ENCODE data around the gene NLRP12. TPM values are rescaled to one million over a fixed set of nuclear protein-coding genes. Genes with fewer than 3 reads are reported as not detected.
"Not testable (repeated sequence)": the region's sequence is repeated elsewhere in the genome, so short reads cannot be mapped to it uniquely, and the experiment has no call there.

The NLRP12 gene
- total and polyA plus RNA-seq, 2 donors (not counting 3 experiments of a cell fraction or from before 2014, with no cell fraction given), result 0.46 to 0.73 TPM

DNA sequence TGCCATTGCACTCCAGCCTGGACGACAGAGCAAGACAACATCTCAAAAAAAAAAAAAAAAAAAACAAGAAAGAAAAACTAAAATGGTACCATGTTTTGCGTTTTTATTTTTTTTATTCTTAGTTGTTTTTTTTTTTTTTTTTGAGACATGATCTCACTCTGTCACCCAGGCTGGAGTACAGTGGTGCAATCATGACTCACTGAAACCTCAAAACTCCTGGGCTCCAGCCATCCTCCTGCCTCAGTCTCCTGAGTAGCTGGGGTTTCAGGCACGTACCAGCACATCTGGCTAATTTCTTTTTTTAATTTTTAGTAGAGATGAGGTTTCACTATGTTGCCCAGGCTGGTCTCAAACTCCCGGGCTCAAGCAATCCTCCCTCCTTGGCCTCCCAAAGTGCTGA is 16.8 kb upstream of the NLRP12 start:
- H3K4me2 ChIP-seq (ENCODE audit: insufficient read depth, low read length); intact Hi-C loops (cut with micrococcal nuclease); H3K36me3 ChIP-seq (ENCODE audit: control insufficient read depth in 2 of 2, extremely low read depth in 1 of 2, insufficient read depth in 2 of 2, low read length in 2 of 2); BruUV-seq (replicated peaks); H3K9ac ChIP-seq (replicated peaks; ENCODE audit: extremely low read depth, insufficient read depth, low read length); H3K4me3 ChIP-seq (replicated peaks in 1 of 3; ENCODE audit: insufficient read depth in 1 of 3, low read depth in 1 of 3, low read length in 3 of 3); H4K20me1 ChIP-seq (replicated peaks; ENCODE audit: control insufficient read depth, extremely low read depth, insufficient read depth, low read length); DNase-seq (ENCODE audit: low read depth, low spot score); H3K9me1 ChIP-seq (replicated peaks; ENCODE audit: control insufficient read depth, extremely low read depth, insufficient read depth, low read length); H3K9me3 ChIP-seq (replicated peaks; ENCODE audit: control insufficient read depth, insufficient read depth, low read length); POLR2A ChIA-PET; dilution Hi-C loops (cut with MboI; ENCODE audit: extremely low pct_ligation_motif_present, low sequenced_read_pairs); H3K27me3 ChIP-seq (ENCODE audit: control insufficient read depth in 2 of 2, insufficient read depth in 2 of 2, low read length in 2 of 2); H3K79me2 ChIP-seq (ENCODE audit: control insufficient read depth, insufficient read depth, low read length); H2AFZ ChIP-seq (ENCODE audit: low read depth, low read length): not testable (repeated sequence)
- CTCF ChIA-PET, result interaction anchor here (0.8 to 4.4 kb wide), 10 partner anchors 26 to 195 kb away, joined by 3 to 40 read pairs (median 4); no protein-coding TSS in a partner anchor
- Histone ChIP-seq H3K4me1 (ENCODE audit: control insufficient read depth, extremely low read depth, insufficient read depth, low read length) (peaks cover 23% of the 10 kb centered on the region), H3K27ac (ENCODE audit: insufficient read depth, low read depth, low read length) (peak overlapping the region; percentile 35)
- FAIRE-seq, result peak; percentile 35
- TF ChIP-seq FOS (IDR thresholded peaks at IDR 0.05; ENCODE audit: borderline replicate concordance, insufficient read depth, low read length), result peak; percentile 27

DNA sequence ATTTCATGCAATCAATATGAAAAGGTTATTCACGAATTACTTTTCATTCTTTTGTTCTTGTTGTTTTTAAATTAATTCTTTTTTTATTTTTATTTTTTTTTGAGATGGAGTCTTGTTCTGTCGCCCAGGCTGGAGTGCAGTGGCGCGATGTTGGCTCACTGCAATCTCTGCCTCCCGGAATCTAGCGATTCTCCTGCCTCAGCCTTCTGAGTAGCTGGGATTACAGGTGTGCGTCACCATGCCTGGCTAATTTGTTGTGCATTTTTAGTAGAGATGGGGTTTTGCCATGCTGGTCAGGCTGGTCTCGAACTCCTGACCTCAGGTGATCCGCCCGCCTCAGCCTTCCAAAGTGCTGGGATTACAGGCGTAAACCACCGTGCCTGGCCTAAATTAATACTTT is 16.1 kb upstream of the NLRP12 start:
- H3K27me3 ChIP-seq (ENCODE audit: control insufficient read depth in 2 of 2, insufficient read depth in 2 of 2, low read length in 2 of 2); H3K4me3 ChIP-seq (replicated peaks in 1 of 3; ENCODE audit: insufficient read depth in 1 of 3, low read depth in 1 of 3, low read length in 3 of 3); H3K9me1 ChIP-seq (replicated peaks; ENCODE audit: control insufficient read depth, extremely low read depth, insufficient read depth, low read length); dilution Hi-C loops (cut with MboI; ENCODE audit: extremely low pct_ligation_motif_present, low sequenced_read_pairs); H3K27ac ChIP-seq (ENCODE audit: insufficient read depth, low read depth, low read length); H3K79me2 ChIP-seq (ENCODE audit: control insufficient read depth, insufficient read depth, low read length); FAIRE-seq; H2AFZ ChIP-seq (ENCODE audit: low read depth, low read length); BruUV-seq (replicated peaks); H3K9me3 ChIP-seq (replicated peaks; ENCODE audit: control insufficient read depth, insufficient read depth, low read length); H4K20me1 ChIP-seq (replicated peaks; ENCODE audit: control insufficient read depth, extremely low read depth, insufficient read depth, low read length); H3K4me2 ChIP-seq (ENCODE audit: insufficient read depth, low read length); DNase-seq (ENCODE audit: low read depth, low spot score); H3K9ac ChIP-seq (replicated peaks; ENCODE audit: extremely low read depth, insufficient read depth, low read length); intact Hi-C loops (cut with micrococcal nuclease); POLR2A ChIA-PET; H3K36me3 ChIP-seq (ENCODE audit: control insufficient read depth in 2 of 2, extremely low read depth in 1 of 2, insufficient read depth in 2 of 2, low read length in 2 of 2): not testable (repeated sequence)
- CTCF ChIA-PET, result interaction anchor here (1.5 to 4.4 kb wide), 6 partner anchors 31 to 191 kb away, joined by 3 to 40 read pairs (median 8); no protein-coding TSS in a partner anchor
- peaks cover 23% of the 10 kb centered on the region for H3K4me1 ChIP-seq (ENCODE audit: control insufficient read depth, extremely low read depth, insufficient read depth, low read length)

DNA sequence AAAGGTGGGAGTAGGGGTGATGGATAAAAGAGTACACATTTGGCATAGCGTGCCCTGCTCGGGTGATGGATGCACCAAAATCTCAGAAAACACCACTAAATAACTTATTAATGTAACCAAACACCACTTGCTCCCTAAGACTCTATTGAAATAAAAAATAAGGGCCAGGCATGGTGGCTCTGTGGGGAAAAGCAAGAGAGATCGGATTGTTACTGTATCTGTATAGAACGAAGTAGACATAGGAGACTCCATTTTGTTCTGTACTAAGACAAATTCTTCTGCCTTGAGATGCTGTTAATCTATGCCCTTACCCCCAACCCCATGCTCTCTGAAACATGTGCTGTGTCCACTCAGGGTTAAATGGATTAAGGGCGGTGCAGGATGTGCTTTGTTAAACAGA is 14.3 kb upstream of the NLRP12 start:
- H3K27ac ChIP-seq (ENCODE audit: insufficient read depth, low read depth, low read length); intact Hi-C loops (cut with micrococcal nuclease); BruUV-seq (replicated peaks); H3K36me3 ChIP-seq (ENCODE audit: control insufficient read depth in 2 of 2, extremely low read depth in 1 of 2, insufficient read depth in 2 of 2, low read length in 2 of 2); POLR2A ChIA-PET; H3K4me3 ChIP-seq (replicated peaks in 1 of 3; ENCODE audit: insufficient read depth in 1 of 3, low read depth in 1 of 3, low read length in 3 of 3); H3K9me1 ChIP-seq (replicated peaks; ENCODE audit: control insufficient read depth, extremely low read depth, insufficient read depth, low read length); CTCF ChIA-PET; dilution Hi-C loops (cut with MboI; ENCODE audit: extremely low pct_ligation_motif_present, low sequenced_read_pairs); H2AFZ ChIP-seq (ENCODE audit: low read depth, low read length); H3K9ac ChIP-seq (replicated peaks; ENCODE audit: extremely low read depth, insufficient read depth, low read length); FAIRE-seq; DNase-seq (ENCODE audit: low read depth, low spot score); H4K20me1 ChIP-seq (replicated peaks; ENCODE audit: control insufficient read depth, extremely low read depth, insufficient read depth, low read length); H3K79me2 ChIP-seq (ENCODE audit: control insufficient read depth, insufficient read depth, low read length); H3K9me3 ChIP-seq (replicated peaks; ENCODE audit: control insufficient read depth, insufficient read depth, low read length); H3K27me3 ChIP-seq (ENCODE audit: control insufficient read depth in 2 of 2, insufficient read depth in 2 of 2, low read length in 2 of 2); H3K4me2 ChIP-seq (ENCODE audit: insufficient read depth, low read length): not testable (repeated sequence)
- H3K4me1 ChIP-seq (ENCODE audit: control insufficient read depth, extremely low read depth, insufficient read depth, low read length), result peaks cover 19% of the 10 kb centered on the region

DNA sequence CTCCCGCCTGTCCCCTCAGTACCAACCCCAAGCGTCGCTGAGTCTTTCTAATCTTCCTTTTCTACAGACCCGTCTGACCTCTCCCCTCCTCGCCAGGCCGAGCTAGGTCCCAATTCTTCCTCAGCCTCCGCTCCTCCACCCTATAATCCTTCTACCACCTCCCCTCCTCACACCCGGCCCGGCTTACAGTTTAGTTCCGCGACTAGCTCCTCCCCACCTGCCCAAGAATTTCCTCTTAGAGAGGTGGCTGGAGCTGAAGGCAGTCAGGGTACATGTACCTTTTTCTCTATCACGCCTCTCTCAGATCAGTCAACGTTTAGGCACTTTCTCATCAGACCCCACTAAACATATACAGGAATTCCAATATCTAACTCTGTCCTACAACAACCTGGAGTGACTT is 8.7 kb upstream of the NLRP12 start:
- not testable (repeated sequence) for BruUV-seq (replicated peaks); H3K27ac ChIP-seq (ENCODE audit: insufficient read depth, low read depth, low read length)

More for the DNA sequence above, 8.7 kb upstream of the NLRP12 start:
- POLR2A ChIA-PET; H3K9ac ChIP-seq (replicated peaks; ENCODE audit: extremely low read depth, insufficient read depth, low read length); H3K27me3 ChIP-seq (ENCODE audit: control insufficient read depth in 2 of 2, insufficient read depth in 2 of 2, low read length in 2 of 2); H4K20me1 ChIP-seq (replicated peaks; ENCODE audit: control insufficient read depth, extremely low read depth, insufficient read depth, low read length); H3K4me1 ChIP-seq (ENCODE audit: control insufficient read depth, extremely low read depth, insufficient read depth, low read length); H3K4me2 ChIP-seq (ENCODE audit: insufficient read depth, low read length); intact Hi-C loops (cut with micrococcal nuclease); H3K9me1 ChIP-seq (replicated peaks; ENCODE audit: control insufficient read depth, extremely low read depth, insufficient read depth, low read length); H3K4me3 ChIP-seq (replicated peaks in 1 of 3; ENCODE audit: insufficient read depth in 1 of 3, low read depth in 1 of 3, low read length in 3 of 3); dilution Hi-C loops (cut with MboI; ENCODE audit: extremely low pct_ligation_motif_present, low sequenced_read_pairs); H3K9me3 ChIP-seq (replicated peaks; ENCODE audit: control insufficient read depth, insufficient read depth, low read length); DNase-seq (ENCODE audit: low read depth, low spot score); H3K36me3 ChIP-seq (ENCODE audit: control insufficient read depth in 2 of 2, extremely low read depth in 1 of 2, insufficient read depth in 2 of 2, low read length in 2 of 2); FAIRE-seq; H2AFZ ChIP-seq (ENCODE audit: low read depth, low read length); H3K79me2 ChIP-seq (ENCODE audit: control insufficient read depth, insufficient read depth, low read length): not testable (repeated sequence)
- CTCF ChIA-PET, result interaction anchor here (1.1 kb wide), 1 partner anchor 197 kb away, joined by 4 read pairs; no protein-coding TSS in a partner anchor
